WI38 (cell line): Measurements from ENCODE around the gene TPT1.
"Not testable (repeated sequence)": the region's sequence is repeated elsewhere in the genome, so short reads cannot be mapped to it uniquely, and the experiment has no call there.

Source experiments
- H3K4me3 ChIP-seq: 2 replicates; pipeline ENCODE4 v1.5.1; 2011; ENCODE audit warnings: low read depth, mild to moderate bottlenecking, control low read depth, low read length
- TF ChIP-seq, protein P1 (sequence below): IDR thresholded peaks from 2 replicates; pipeline ENCODE4 v1.5.1; 2012; ENCODE audit warnings: low read depth, mild to moderate bottlenecking, control low read depth, low read length

Gene TPT1

GRCh38 chr13:45381196-45381595, 40.2 kb upstream of the TPT1 start:
- H3K4me3 ChIP-seq: no peak overlapping the region
- TF ChIP-seq, protein P1, sequence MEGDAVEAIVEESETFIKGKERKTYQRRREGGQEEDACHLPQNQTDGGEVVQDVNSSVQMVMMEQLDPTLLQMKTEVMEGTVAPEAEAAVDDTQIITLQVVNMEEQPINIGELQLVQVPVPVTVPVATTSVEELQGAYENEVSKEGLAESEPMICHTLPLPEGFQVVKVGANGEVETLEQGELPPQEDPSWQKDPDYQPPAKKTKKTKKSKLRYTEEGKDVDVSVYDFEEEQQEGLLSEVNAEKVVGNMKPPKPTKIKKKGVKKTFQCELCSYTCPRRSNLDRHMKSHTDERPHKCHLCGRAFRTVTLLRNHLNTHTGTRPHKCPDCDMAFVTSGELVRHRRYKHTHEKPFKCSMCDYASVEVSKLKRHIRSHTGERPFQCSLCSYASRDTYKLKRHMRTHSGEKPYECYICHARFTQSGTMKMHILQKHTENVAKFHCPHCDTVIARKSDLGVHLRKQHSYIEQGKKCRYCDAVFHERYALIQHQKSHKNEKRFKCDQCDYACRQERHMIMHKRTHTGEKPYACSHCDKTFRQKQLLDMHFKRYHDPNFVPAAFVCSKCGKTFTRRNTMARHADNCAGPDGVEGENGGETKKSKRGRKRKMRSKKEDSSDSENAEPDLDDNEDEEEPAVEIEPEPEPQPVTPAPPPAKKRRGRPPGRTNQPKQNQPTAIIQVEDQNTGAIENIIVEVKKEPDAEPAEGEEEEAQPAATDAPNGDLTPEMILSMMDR: no peak

DNA sequence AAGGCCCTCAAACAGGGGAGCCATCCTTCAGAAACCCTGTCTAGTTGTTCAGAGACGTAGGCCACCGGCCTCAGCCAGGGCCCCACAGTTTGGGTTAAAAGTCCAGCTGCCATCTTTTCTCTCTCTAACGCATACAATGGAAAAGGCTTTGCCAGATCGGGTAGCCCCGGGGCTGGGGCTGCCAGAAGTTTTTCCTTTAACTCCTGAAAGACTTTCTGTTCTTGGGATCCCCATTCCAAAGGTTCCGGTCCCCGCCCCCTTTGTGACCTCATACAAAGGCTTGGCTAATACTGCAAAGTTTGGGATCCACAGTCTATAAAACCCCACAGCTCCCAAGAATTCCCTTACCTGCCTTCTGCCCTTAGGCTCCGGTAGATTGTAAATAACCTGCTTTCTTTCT, 39.7 kb upstream of the TPT1 start:
- not testable (repeated sequence) for H3K4me3 ChIP-seq

DNA sequence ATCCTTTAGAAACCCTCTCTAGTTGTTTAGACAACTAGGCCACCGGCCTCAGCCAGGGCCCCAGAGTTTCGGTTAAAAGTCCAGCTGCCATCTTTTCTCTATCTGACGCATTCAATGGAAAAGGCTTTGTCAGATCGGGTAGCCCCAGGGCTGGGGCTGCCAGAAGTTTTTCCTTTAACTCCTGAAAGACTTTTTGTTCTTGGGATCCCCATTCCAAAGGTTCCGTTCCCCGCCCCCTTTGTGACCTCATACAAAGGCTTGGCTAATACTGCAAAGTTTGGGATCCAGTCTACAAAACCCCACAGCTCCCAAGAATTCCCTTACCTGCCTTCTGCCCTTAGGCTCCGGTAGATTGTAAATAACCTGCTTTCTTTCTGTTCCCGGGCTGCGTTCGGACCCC, 38.5 kb upstream of the TPT1 start:
- not testable (repeated sequence) for H3K4me3 ChIP-seq

GRCh38 chr13:45378786-45379185, 37.8 kb upstream of the TPT1 start:
- not testable (repeated sequence) for H3K4me3 ChIP-seq

DNA sequence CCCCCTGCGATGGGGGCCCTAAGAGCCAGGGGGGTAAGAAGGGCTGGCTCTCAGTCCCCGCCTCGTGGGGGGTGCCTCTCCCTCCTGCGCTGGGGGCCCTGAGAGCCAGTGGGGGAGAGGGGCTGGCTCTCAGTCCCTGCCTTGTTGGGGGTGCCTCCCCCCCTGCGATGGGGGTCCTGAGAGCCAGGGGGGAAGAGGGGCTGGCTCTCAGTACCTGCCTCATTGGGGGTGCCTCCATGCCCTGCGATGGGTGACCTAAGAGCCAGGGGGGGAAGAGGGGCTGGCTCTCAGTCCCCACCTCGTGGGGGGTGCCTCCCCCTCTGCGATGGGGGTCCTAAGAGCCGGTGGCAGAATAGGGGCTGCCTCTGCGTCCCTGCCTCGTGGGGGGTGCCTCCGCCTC, 36.3 kb upstream of the TPT1 start:
- not testable (repeated sequence) for H3K4me3 ChIP-seq

- not testable (repeated sequence) for H3K4me3 ChIP-seq
Observed at GRCh38 chr13:45376651-45377050, 35.7 kb upstream of the TPT1 start.

- TF ChIP-seq, protein P1: no peak
- no peak overlapping the region for H3K4me3 ChIP-seq
Observed at GRCh38 chr13:45374917-45375316, 33.9 kb upstream of the TPT1 start.

DNA sequence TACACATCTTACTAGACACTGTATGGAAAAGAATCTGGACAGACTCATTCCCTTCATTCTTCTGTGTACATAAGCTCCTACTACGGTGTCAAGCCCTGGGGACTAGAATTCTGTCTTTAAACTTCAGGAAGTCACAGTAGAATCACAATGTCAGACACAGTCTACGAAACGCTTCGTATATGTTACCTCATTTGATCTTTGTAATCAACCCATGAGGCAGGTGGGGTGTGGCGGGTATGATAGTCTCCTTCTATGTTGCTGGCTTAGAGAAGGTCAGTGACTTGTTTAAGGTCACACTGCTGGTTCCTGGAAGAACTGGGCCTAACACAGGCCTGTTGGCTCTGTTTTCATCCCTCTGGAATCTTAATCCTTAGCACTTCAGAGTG, 32.2 kb upstream of the TPT1 start:
- H3K4me3 ChIP-seq: no peak overlapping the region
- TF ChIP-seq, protein P1: no peak

DNA sequence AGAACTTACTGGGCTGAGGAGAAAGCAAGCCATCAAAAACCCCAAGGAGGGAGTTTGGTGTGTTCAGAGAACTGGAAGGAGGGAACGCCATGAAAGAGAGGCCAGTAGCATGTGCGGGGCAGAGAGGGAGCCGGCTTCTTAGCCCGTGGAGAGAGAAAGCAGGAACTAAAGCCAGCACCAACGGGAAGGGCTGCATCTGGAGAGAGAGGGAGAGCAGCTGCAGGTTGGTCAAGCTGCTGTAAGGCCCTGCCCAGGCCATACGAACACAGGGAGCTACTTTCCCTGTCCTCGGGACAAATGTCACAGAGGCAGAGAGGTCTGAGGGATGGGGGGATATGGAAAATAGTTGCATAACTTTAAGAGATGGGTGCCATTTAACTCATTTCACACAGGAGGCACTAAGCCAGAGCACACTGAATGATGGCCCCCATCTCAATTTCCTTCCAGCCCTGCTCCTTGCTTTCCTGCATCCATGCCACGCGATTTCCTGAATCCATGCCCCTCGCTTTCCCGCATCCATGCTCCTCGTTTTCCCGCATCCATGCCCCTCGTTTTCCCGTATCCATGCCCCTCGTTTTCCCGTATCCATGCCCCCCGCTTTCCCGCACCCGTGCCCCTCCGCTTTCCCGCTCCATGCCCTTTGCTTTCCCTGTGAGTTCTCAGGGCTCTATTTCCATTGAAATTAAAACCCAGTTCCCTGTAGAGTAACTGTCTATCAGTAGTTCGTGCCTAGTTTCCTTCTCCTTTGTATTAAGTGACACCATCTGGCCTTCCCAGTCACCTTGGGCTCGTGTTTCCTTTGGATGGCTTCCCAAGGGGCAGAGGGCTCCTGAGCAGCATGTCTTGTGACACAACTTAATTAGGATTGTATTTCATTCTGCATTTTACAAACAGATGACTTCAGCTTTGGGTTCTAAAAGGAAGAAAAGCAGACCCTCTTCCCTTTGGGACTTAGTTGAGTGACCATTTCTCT, 31.5 kb upstream of the TPT1 start:
- TF ChIP-seq, protein P1: no peak
- no peak overlapping the region for H3K4me3 ChIP-seq

DNA sequence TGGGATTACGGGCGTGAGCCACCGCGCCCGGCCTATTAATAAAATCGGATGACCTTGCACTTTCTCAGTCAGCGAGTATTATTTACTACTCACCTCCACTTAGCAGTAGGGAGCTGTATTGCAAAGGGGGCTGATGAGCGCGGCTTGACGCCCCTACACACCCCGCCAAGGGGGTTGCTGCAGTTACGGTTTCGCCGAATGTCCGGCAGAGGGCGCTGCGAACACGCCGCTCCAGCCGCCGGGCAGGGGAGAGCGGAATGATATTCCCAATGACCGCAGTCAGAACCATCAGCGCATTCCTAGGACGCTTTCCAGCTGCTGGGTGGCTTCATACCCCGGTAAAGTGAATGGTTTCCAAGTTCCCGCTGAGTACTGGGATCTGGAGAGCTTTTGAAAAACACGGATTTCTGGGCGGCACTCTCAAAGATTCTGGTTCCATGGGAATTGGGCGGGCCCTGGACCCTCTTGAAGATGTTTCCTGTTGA, 30.0 kb upstream of the TPT1 start:
- H3K4me3 ChIP-seq: no peak overlapping the region

More for the DNA sequence above, 30.0 kb upstream of the TPT1 start:
- TF ChIP-seq, protein P1: peak; percentile 90
